WTC11 (cell line): ENCODE results near the gene CCL16.

Experiments used
- ARID4B ChIP-seq: sonication (generic); formaldehyde crosslinking; IDR thresholded peaks from 2 replicates; pipeline ENCODE4 v1.8.0; 2023; ENCODE audit warnings: missing genetic modification reagents, mild to moderate bottlenecking, borderline replicate concordance
- ATF1 ChIP-seq: sonication (generic); formaldehyde crosslinking; IDR thresholded peaks from 2 replicates; pipeline ENCODE4 v1.8.1; 2023; ENCODE audit warnings: mild to moderate bottlenecking, moderate library complexity, missing genetic modification reagents
- E2F1 ChIP-seq: sonication (generic); formaldehyde crosslinking; IDR thresholded peaks from 2 replicates; pipeline ENCODE4 v1.8.0; 2022; ENCODE audit warnings: mild to moderate bottlenecking, missing genetic modification reagents
- GABPB1 ChIP-seq: sonication (generic); formaldehyde crosslinking; IDR thresholded peaks from 2 replicates; pipeline ENCODE4 v1.8.1; 2023; ENCODE audit warnings: mild to moderate bottlenecking, missing genetic modification reagents
- JUN ChIP-seq: sonication (generic); formaldehyde crosslinking; IDR thresholded peaks from 2 replicates; pipeline ENCODE4 v1.8.0; 2023; ENCODE audit warnings: mild to moderate bottlenecking, missing genetic modification reagents
- KAT7 ChIP-seq: sonication (generic); formaldehyde crosslinking; IDR thresholded peaks from 2 replicates; pipeline ENCODE4 v1.8.1; 2023; ENCODE audit warnings: missing genetic modification reagents, mild to moderate bottlenecking, borderline replicate concordance
- SP1 ChIP-seq: sonication (generic); formaldehyde crosslinking; conservative IDR thresholded peaks from 2 replicates; pipeline ENCODE4 v1.8.1; 2022; ENCODE audit warnings: missing genetic modification reagents
- ZBTB21 ChIP-seq: sonication (generic); formaldehyde crosslinking; IDR thresholded peaks from 2 replicates; pipeline ENCODE4 v1.8.1; 2023; ENCODE audit warnings: mild to moderate bottlenecking, missing genetic modification reagents, borderline replicate concordance
- ZNF416 ChIP-seq: fragments of 250-450 bp; sonication (Bioruptor Pico); IDR thresholded peaks from 2 replicates; pipeline ENCODE4 v1.9.0; 2021; ENCODE audit warnings: mild to moderate bottlenecking, inconsistent platforms
- ZNF423 ChIP-seq: fragments of 250-450 bp; sonication (Bioruptor Pico); IDR thresholded peaks from 2 replicates; pipeline ENCODE4 v2.1.2; 2022; ENCODE audit warnings: mild to moderate bottlenecking, moderate library complexity
- TF ChIP-seq, protein P1 (sequence below): sonication (generic); formaldehyde crosslinking; IDR thresholded peaks from 2 replicates; pipeline ENCODE4 v1.8.0; 2022; ENCODE audit warnings: mild to moderate bottlenecking, missing genetic modification reagents
- TF ChIP-seq, protein P2 (sequence below): fragments of 200-600 bp; IDR thresholded peaks from 2 replicates; pipeline ENCODE4 v1.8.0; 2022; ENCODE audit warnings: antibody characterized with exemption

DNA sequence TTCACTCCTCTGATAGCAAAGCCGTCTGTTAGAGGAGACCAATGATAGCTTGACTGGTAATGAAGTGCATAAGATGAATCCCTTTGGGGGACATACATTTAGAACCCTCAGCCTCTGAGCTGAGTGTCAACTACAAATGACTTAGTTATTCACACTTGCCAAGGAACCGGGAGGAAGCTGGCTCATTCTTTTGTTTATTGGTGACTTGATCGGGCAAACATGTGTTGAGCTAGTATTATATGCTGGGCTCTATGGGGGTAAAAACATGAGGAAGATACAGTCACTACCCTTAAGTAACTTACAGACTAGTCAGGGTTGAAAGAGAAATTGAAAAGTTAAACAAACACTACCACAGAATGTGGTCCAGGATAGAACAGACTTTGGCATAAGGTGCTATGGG is 3.0 kb downstream of the CCL16 start:
- TF ChIP-seq, protein P1, sequence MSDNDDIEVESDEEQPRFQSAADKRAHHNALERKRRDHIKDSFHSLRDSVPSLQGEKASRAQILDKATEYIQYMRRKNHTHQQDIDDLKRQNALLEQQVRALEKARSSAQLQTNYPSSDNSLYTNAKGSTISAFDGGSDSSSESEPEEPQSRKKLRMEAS (CRISPR knock-in tag) = no peak
- TF ChIP-seq, protein P2, sequence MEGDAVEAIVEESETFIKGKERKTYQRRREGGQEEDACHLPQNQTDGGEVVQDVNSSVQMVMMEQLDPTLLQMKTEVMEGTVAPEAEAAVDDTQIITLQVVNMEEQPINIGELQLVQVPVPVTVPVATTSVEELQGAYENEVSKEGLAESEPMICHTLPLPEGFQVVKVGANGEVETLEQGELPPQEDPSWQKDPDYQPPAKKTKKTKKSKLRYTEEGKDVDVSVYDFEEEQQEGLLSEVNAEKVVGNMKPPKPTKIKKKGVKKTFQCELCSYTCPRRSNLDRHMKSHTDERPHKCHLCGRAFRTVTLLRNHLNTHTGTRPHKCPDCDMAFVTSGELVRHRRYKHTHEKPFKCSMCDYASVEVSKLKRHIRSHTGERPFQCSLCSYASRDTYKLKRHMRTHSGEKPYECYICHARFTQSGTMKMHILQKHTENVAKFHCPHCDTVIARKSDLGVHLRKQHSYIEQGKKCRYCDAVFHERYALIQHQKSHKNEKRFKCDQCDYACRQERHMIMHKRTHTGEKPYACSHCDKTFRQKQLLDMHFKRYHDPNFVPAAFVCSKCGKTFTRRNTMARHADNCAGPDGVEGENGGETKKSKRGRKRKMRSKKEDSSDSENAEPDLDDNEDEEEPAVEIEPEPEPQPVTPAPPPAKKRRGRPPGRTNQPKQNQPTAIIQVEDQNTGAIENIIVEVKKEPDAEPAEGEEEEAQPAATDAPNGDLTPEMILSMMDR = no peak
- TF ChIP-seq KAT7 (CRISPR knock-in tag) (no peak), ZNF416 (CRISPR knock-in tag) (no peak), E2F1 (CRISPR knock-in tag) (no peak), JUN (CRISPR knock-in tag) (no peak), ZNF423 (CRISPR knock-in tag) (no peak), GABPB1 (no peak), ARID4B (CRISPR knock-in tag) (no peak), SP1 (no peak), ZBTB21 (CRISPR knock-in tag) (no peak), ATF1 (no peak)
